Neural cell (in vitro differentiated cells): ENCODE results near the gene SDK2. TPM values are rescaled to one million over a fixed set of nuclear protein-coding genes. Genes with fewer than 3 reads are reported as not detected.
"Not testable (repeated sequence)": the region's sequence is repeated elsewhere in the genome, so short reads cannot be mapped to it uniquely, and the experiment has no call there.

Experiments
- H2AFZ ChIP-seq: fragments of 200-600, 300-800 bp; sonication (generic), shearing (Covaris generic); 2 replicates; pipeline ENCODE4 v1.6.0; 2014; ENCODE audit warnings: low read depth, mild to moderate bottlenecking, antibody characterized with exemption, low read length, moderate library complexity
- H3F3A ChIP-seq: fragments of 200-600 bp; shearing (Covaris generic); 2 replicates; pipeline ENCODE4 v1.6.1; 2016; ENCODE audit warnings: mild to moderate bottlenecking, moderate library complexity, mixed read lengths, antibody characterized with exemption, low read length; ENCODE audit not compliant: insufficient read depth, poor library complexity, severe bottlenecking
- H3K27ac ChIP-seq: fragments of 200-600, 300-800 bp; sonication (generic), shearing (Covaris generic); 2 replicates; pipeline ENCODE4 v1.5.1; 2014; ENCODE audit warnings: mild to moderate bottlenecking, low read length, moderate library complexity
- H3K27me3 ChIP-seq: fragments of 300-800, 200-600 bp; sonication (generic), shearing (Covaris generic); 2 replicates; pipeline ENCODE4 v1.6.0; 2014; ENCODE audit warnings: mild to moderate bottlenecking, low read depth, low read length, moderate library complexity; ENCODE audit not compliant: insufficient read depth
- H3K36me3 ChIP-seq: fragments of 300-800, 200-600 bp; sonication (generic), shearing (Covaris generic); 2 replicates; pipeline ENCODE4 v1.5.1; 2014; ENCODE audit warnings: mild to moderate bottlenecking, antibody characterized with exemption, low read length, moderate library complexity; ENCODE audit not compliant: insufficient read depth
- H3K4me2 ChIP-seq: fragments of 300-800, 200-600 bp; sonication (generic), shearing (Covaris generic); 2 replicates; pipeline ENCODE4 v1.6.0; 2014; ENCODE audit warnings: mild to moderate bottlenecking, low read length
- H3K4me3 ChIP-seq: fragments of 300-800, 200-600 bp; sonication (generic), shearing (Covaris generic); 2 replicates; pipeline ENCODE4 v1.5.1; 2014; ENCODE audit warnings: mild to moderate bottlenecking, low read length, moderate library complexity
- H3K79me2 ChIP-seq: fragments of 200-600 bp; shearing (Covaris generic); replicated peaks from 2 replicates; pipeline ENCODE4 v1.6.0; 2014; ENCODE audit warnings: mild to moderate bottlenecking, low read length, moderate library complexity; ENCODE audit not compliant: insufficient read depth
- H3K9ac ChIP-seq: fragments of 300-800, 200-600 bp; sonication (generic), shearing (Covaris generic); 2 replicates; pipeline ENCODE4 v1.6.1; 2016; ENCODE audit warnings: mild to moderate bottlenecking, low read length, mixed read lengths
- H3K9me2 ChIP-seq: fragments of 200-600 bp; shearing (Covaris generic); 2 replicates; pipeline ENCODE4 v1.6.1; 2016; ENCODE audit warnings: mild to moderate bottlenecking, low read length, mixed read lengths; ENCODE audit not compliant: insufficient read depth
- H3K9me3 ChIP-seq: fragments of 200-600, 300-800 bp; sonication (generic), shearing (Covaris generic); 2 replicates; pipeline ENCODE4 v1.6.1; 2016; ENCODE audit warnings: mild to moderate bottlenecking, mixed run types, low read length, moderate library complexity, mixed read lengths
- H4K20me1 ChIP-seq: fragments of 200-600 bp; shearing (Covaris generic); 2 replicates; pipeline ENCODE4 v1.6.1; 2016; ENCODE audit warnings: mild to moderate bottlenecking, mixed run types; ENCODE audit not compliant: insufficient read depth
- EP300 ChIP-seq: fragments of 450-650 bp; conservative IDR thresholded peaks from 2 replicates; pipeline ENCODE4 v1.6.1; 2014; ENCODE audit warnings: antibody characterized with exemption, mild to moderate bottlenecking, moderate library complexity; ENCODE audit not compliant: poor library complexity, severe bottlenecking
- EZH2 ChIP-seq: fragments of 200-600, 300-800 bp; shearing (Covaris generic), sonication (generic); IDR thresholded peaks from 2 replicates; pipeline ENCODE4 v1.6.1; 2014; ENCODE audit warnings: antibody characterized with exemption, low read length, borderline replicate concordance, mild to moderate bottlenecking; ENCODE audit not compliant: insufficient read depth, poor library complexity, severe bottlenecking
- MXI1 ChIP-seq: fragments of 450-650 bp; conservative IDR thresholded peaks from 2 replicates; pipeline ENCODE4 v1.6.1; 2014; ENCODE audit warnings: antibody characterized with exemption, mild to moderate bottlenecking; ENCODE audit not compliant: poor library complexity, severe bottlenecking
- POLR2AphosphoS5 ChIP-seq: IDR thresholded peaks from 2 replicates; pipeline ENCODE4 v1.6.1; 2012
- RAD21 ChIP-seq: fragments of 450-650 bp; conservative IDR thresholded peaks from 2 replicates; pipeline ENCODE4 v1.6.1; 2014; ENCODE audit warnings: antibody characterized with exemption, mild to moderate bottlenecking, moderate library complexity
- SMC3 ChIP-seq: fragments of 450-650 bp; conservative IDR thresholded peaks from 2 replicates; pipeline ENCODE4 v1.6.1; 2014; ENCODE audit warnings: antibody characterized with exemption, mild to moderate bottlenecking, moderate library complexity; ENCODE audit not compliant: poor library complexity
- TAF1 ChIP-seq: IDR thresholded peaks from 2 replicates; pipeline ENCODE4 v1.6.1; 2012; ENCODE audit warnings: low read depth
- polyA plus RNA-seq: library from polyadenylated mRNA; depleted of rRNA; stranded (reverse); fragments of >200 nt; gene quantifications from 2 replicates; pipeline ENCODE4 v1.2.3, GENCODE V29; 2014
- TF ChIP-seq, protein P1 (sequence below): IDR thresholded peaks from 2 replicates; pipeline ENCODE4 v1.6.1; 2012; ENCODE audit warnings: borderline replicate concordance
- TF ChIP-seq, protein P2 (sequence below): fragments of 450-650 bp; IDR thresholded peaks from 2 replicates; pipeline ENCODE4 v1.5.1; 2014; ENCODE audit warnings: antibody characterized with exemption, mild to moderate bottlenecking, moderate library complexity; ENCODE audit not compliant: poor library complexity, severe bottlenecking

SDK2 gene
- polyA plus RNA-seq, 1 donor from 2014 or later: 0.73 TPM

DNA sequence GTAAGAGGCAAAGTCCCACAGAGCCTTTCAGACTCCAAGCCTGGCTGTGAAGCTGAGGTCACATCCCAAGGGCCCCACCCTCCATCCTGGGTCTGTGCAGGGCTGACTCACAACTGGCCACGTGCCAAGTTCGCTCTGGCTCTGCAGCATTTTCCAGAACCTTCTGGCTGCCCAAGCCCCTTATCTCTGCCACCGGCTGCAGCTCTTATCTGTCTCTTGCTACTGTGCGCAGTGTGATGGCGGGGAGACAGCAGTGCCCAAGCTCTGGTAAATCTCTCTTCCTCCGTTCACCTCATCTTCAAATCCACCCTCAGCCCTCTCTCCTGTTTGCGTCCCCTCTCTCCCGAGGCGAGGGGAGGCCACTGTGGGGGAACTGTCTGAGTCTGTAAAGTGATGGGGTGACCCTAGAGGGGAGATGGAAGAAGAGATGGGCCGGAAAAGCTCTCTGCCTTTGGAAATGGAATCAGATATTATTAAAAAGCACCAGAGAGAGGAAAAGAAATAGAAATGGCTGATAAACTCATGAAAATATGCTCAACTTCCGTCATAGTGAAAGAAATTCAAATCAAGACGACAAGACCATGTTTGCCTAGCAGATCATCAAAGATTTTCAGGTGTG is 169.8 kb downstream of the SDK2 start:
- H3K9me2 ChIP-seq: no peaks in the 10 kb centered on the region
- no peaks in the 10 kb centered on the region for H3K27me3 ChIP-seq
- no peak for TF ChIP-seq EP300
- TF ChIP-seq RAD21: no peak
- TF ChIP-seq EZH2: no peak
- TF ChIP-seq, protein P1, sequence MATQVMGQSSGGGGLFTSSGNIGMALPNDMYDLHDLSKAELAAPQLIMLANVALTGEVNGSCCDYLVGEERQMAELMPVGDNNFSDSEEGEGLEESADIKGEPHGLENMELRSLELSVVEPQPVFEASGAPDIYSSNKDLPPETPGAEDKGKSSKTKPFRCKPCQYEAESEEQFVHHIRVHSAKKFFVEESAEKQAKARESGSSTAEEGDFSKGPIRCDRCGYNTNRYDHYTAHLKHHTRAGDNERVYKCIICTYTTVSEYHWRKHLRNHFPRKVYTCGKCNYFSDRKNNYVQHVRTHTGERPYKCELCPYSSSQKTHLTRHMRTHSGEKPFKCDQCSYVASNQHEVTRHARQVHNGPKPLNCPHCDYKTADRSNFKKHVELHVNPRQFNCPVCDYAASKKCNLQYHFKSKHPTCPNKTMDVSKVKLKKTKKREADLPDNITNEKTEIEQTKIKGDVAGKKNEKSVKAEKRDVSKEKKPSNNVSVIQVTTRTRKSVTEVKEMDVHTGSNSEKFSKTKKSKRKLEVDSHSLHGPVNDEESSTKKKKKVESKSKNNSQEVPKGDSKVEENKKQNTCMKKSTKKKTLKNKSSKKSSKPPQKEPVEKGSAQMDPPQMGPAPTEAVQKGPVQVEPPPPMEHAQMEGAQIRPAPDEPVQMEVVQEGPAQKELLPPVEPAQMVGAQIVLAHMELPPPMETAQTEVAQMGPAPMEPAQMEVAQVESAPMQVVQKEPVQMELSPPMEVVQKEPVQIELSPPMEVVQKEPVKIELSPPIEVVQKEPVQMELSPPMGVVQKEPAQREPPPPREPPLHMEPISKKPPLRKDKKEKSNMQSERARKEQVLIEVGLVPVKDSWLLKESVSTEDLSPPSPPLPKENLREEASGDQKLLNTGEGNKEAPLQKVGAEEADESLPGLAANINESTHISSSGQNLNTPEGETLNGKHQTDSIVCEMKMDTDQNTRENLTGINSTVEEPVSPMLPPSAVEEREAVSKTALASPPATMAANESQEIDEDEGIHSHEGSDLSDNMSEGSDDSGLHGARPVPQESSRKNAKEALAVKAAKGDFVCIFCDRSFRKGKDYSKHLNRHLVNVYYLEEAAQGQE: no peak
- no peak for TF ChIP-seq TAF1
- TF ChIP-seq POLR2AphosphoS5: no peak
- no peak overlapping the region for H3K27ac ChIP-seq
- no peaks in the 10 kb centered on the region for H3K9me3 ChIP-seq
- H4K20me1 ChIP-seq: no peaks in the 10 kb centered on the region
- H3K4me3 ChIP-seq: no peak overlapping the region
- no peaks in the 10 kb centered on the region for H3K79me2 ChIP-seq
- H3K9ac ChIP-seq: no peak overlapping the region
- no peak overlapping the region for H3K4me2 ChIP-seq
- no peaks in the 10 kb centered on the region for H3K36me3 ChIP-seq
- no peak overlapping the region for H2AFZ ChIP-seq
- no peaks in the 10 kb centered on the region for H3F3A ChIP-seq

DNA sequence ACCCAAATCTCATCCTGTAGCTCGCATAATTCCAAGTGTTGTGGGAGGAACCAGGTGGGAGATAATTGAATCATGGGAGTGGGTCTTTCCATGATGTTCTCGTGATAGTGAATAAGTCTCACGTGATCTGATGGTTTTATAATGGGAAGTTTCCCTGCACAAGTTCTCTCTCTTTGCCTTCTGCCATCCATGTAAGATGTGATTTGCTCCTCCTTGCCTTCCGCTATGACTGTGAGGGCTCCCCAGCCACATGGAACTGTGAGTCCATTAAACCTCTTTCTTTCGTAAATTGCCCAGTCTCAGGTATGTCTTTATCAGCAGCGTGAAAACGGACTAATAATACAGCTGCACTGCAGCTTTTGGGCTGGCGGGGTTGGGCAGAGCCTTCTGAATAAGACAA is 171.5 kb downstream of the SDK2 start:
- H3K9me3 ChIP-seq, H3K9ac ChIP-seq, H3K79me2 ChIP-seq, H3K27ac ChIP-seq, H3K36me3 ChIP-seq, H4K20me1 ChIP-seq, H3F3A ChIP-seq, H2AFZ ChIP-seq, H3K27me3 ChIP-seq, H3K4me3 ChIP-seq, H3K9me2 ChIP-seq, H3K4me2 ChIP-seq: not testable (repeated sequence)

DNA sequence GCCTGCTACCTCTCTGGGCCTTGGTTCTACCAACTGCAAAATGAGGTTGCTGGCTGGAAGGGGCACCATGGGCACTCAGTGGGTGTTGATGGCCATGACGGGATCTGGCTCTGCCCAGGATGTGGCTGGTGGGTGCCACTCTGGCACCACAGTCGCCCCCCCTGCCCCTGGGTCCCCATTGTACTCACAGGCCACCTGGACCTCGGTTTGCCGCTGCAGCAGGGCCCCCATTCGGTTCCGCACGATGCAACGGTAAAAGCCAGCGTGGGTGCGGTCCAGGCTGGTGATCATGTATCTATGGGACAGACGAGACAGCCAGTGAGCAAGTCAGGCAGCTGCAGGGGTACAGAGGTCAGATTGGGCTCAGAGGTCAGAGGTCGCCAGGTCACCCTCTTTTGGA is 172.3 kb downstream of the SDK2 start:
- no peaks in the 10 kb centered on the region for H3K79me2 ChIP-seq
- no peak overlapping the region for H3K4me2 ChIP-seq
- no peaks in the 10 kb centered on the region for H4K20me1 ChIP-seq
- H3K9me3 ChIP-seq: no peaks in the 10 kb centered on the region
- no peaks in the 10 kb centered on the region for H3K9me2 ChIP-seq
- no peaks in the 10 kb centered on the region for H3K36me3 ChIP-seq
- H3K4me3 ChIP-seq: no peak overlapping the region
- no peak overlapping the region for H3K27ac ChIP-seq
- H3F3A ChIP-seq: no peaks in the 10 kb centered on the region
- no peak overlapping the region for H3K9ac ChIP-seq
- no peaks in the 10 kb centered on the region for H3K27me3 ChIP-seq
- no peak for TF ChIP-seq EZH2
- TF ChIP-seq MXI1: no peak
- no peak for TF ChIP-seq SMC3
- TF ChIP-seq EP300: no peak
- TF ChIP-seq, protein P1: no peak
- TF ChIP-seq, protein P2, sequence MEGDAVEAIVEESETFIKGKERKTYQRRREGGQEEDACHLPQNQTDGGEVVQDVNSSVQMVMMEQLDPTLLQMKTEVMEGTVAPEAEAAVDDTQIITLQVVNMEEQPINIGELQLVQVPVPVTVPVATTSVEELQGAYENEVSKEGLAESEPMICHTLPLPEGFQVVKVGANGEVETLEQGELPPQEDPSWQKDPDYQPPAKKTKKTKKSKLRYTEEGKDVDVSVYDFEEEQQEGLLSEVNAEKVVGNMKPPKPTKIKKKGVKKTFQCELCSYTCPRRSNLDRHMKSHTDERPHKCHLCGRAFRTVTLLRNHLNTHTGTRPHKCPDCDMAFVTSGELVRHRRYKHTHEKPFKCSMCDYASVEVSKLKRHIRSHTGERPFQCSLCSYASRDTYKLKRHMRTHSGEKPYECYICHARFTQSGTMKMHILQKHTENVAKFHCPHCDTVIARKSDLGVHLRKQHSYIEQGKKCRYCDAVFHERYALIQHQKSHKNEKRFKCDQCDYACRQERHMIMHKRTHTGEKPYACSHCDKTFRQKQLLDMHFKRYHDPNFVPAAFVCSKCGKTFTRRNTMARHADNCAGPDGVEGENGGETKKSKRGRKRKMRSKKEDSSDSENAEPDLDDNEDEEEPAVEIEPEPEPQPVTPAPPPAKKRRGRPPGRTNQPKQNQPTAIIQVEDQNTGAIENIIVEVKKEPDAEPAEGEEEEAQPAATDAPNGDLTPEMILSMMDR: no peak
- no peak for TF ChIP-seq RAD21
- no peak for TF ChIP-seq TAF1
- TF ChIP-seq POLR2AphosphoS5: no peak
- H2AFZ ChIP-seq: no peak overlapping the region
